HG02763 (cell line): ENCODE measurements around the gene NAGS.
"Not testable (repeated sequence)": the region's sequence is repeated elsewhere in the genome, so short reads cannot be mapped to it uniquely, and the experiment has no call there.

Experiments
- ATAC-seq: cut with Tn5 transposase; IDR thresholded peaks from one replicate; pipeline ENCODE4 v1.9.1; 2021; ENCODE audit warnings: mild to moderate bottlenecking, moderate library complexity; ENCODE audit not compliant: unreplicated experiment

NAGS gene

DNA sequence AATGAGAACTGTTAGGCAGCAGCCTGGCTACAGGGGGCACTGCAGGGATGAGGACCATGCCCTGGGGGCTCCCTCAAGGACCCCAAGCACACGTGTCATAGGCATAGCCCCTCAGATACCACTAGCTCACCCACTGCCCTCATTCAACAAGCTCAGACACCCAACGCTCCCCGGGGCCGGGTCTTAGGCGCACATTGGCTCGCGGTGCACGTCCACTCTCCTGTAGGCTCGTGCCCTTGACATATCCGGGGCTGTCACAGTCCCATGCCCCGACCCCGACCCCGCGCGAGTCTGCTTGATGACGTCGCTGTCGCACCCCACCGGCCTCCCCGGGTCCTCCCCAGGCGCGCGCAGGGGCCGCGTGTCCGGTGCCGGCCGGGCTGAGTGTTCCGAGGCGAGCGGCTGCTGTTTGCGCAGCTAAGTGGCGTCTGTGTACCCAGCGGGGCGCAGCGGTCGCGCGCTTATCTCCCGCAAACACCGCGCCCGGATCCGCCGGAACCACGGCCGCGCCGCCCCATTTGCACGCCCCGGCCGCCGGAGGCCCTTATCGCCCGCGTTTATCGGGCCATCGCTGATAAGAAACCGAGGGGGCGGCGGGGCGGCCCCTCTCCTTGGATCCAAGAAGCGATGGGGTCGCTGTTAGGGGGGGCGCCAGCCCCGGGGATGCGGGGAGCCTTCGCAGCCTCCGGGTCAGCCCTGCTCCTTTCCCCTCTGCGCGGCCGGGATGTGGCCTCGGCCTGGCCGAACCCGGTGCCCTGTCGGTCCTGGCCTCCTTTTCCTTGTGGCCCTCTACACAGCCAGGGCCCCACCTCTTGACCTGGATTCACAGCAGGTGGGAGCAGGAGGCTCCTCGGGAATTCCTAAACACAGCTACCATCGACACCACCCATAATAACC is 20.7 kb upstream of the NAGS start:
- no peak for ATAC-seq

DNA sequence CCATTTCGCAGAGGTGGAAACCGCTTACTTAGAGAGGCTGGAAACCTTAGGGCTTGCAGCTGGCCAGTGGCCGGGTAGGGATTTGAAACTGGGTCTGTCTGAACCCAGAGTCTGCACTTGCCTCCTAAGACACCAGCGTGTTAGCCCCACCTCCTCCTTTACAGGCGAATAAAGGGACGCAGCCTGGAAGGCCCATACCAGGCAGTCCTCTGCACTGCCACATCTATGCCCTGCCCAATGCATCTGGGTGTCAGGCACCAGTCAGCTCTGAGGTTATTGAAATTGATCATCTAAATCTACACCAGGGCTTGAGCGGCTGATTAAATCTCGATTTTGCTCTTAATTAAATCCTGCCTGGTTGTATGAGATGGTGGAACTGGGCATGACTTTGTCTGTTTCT is 19.9 kb upstream of the NAGS start:
- ATAC-seq: no peak

DNA sequence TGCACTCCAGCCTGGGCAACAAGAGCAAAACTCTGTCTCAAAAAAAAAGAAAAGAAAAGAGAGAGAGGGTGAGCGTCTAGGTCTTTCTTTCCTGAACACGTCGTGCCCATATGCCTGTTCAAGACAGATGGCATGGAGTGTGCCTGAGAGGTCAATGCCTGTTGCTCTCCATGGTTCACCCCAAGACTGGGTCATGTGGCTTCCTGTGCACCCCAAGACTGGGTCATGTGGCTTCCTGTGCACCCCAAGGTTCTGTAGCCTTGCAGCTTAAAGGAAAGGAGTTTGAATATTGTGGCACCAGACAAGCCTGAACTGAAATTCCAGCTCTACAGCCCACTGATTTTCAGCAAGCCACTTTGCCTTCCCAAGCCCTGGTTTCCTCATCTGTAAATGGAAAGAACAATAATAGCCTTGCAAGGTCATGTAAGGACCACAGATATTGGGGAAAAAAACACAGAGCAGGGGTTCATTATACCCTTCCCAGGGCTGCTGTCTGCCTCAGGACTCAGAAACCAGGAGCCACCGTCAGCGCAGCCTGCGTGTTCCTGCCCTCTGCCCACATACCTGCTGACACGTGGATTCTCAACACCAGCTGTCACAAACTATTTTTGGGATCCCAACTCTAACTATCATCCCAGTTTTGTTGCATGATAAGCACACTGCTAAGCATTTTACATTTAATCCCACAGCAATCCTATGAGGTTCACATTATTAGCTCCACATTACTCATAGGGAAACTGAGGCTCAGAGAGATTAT is 18.0 kb upstream of the NAGS start:
- ATAC-seq: no peak

DNA sequence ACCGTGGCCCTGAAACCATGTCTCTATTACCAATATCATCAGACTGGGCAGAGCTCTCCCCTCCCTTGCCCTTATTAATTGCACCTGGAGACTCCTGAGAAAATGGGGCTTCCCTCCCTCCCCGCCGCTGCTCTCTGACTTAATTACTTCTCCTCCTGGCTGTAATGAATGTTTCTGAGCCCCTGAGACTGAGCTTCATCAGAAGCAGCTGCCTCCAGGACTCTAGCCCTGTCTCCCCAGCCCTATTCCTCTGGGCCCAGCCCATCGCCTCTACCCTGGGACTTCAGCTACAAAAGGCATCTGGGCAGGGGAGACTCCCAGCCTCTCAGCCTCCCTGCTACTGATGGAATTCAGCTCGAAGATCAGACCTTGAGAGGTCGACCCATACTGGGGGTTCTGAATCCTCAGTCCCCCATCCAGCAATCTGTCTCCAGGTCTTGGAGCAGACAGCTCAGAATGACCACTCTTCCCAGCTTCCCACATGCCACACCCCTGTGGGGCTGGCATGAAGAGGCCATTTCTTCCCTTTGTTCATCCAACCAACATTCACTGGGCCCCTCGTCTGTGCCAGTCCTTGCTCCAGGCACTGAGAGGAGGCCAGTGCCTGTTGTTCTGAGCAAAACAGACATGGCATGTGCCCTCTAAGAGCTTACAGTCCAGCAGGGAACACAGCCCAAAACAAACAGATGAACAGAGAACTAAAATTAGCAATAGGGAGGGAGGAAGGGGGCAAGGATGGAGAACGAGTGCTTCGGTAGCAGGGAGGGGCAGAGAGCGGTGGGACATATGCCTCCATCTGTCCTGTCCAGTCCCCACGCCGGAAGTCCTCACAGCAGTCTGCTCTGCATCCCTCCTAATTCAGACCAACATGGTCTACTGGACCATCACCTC is 17.0 kb upstream of the NAGS start:
- ATAC-seq: no peak

DNA sequence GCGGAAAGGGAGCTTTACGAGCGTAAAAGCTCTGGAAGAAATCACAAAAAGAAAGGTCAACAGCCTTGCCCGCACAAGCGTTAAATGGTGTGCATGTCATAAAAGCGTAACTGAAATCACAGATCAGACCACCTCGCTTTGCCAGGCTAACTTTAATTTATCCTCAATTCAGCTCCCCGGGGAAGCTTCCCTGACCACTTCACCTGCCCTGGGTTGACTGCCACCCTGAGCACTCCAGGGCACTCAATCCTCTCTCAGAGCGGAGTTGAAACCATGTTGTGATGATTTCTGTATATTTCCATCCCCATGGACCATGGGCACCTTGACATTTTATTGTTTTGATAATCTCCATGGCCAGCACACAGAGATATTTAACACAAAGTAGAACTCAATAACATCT is 16.1 kb upstream of the NAGS start:
- no peak for ATAC-seq

DNA sequence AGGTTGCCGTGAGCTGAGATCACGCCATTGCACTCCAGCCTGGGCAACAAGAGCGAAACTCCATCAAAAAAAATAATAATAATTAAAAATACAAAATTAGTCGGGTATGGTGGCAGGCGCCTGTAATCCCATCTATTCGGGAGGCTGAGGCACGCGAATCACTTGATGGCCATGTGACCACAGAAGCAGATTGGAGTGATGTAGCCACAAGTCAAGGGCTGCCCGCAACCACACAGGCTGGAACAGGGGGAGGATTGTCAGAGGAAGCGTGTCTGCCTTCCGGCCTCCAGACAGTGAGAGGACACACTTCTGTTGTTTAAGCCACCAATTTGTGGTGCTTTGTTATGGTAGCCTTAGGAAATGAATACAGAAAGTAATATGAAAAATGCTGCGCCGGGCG is 11.8 kb upstream of the NAGS start:
- ATAC-seq: no peak

DNA sequence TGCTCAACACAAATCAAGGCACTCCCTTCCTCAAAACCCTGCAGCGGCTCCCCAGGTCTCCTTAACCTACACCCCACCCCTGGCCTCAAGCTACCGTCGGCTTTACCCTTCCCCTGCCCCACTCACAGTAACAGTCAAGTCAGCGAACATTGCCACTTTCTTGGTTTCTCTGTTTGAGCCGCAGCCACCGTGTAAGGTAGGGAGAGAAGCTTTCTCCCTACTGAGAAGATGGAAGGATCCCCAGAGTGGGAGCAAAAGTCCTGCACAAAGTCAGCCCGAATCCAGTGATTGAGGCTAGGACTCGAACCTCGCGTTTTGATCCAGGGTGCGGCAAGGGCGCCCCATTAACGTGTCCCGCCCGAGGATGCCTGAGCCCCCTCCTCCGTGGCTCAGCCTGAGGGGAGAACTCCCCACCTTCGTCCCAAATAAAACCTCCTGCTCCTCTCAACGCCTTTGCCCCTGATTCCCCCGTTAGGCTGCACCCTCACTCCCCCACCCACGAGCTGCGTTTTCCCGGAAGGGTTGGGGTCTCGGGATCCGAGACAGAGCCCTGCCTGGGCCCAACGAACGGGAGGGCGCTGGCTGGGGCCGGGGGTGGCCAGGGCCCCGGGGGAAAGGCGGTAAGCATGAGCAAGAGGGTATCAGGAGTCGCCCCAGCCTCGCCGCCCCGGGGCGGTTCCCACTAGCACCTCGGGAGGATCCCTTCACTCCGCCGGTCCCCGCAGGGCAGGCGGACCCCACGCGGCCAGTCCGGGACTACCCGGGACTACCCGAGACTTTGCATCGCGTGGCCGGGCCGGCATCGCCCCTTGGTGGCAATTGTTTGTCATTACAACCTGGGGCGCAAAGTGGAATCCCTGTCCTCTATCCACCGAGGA is 9.9 kb upstream of the NAGS start:
- no peak for ATAC-seq

DNA sequence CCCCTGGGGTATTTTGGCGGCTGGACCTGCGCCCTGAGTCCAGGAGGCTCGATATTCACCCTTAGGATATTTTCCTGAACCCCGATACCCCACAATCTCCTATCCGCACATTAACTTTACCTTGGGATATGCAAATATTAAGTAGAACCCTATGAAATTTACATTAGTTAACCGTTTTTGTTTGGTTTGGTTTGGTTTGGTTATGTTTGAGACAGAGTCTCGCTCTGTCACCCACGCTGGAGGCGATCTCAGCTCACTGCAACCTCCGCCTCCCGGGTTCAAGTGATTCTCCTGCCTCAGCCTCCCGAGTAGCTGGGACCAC is 9.3 kb upstream of the NAGS start:
- ATAC-seq: no peak

DNA sequence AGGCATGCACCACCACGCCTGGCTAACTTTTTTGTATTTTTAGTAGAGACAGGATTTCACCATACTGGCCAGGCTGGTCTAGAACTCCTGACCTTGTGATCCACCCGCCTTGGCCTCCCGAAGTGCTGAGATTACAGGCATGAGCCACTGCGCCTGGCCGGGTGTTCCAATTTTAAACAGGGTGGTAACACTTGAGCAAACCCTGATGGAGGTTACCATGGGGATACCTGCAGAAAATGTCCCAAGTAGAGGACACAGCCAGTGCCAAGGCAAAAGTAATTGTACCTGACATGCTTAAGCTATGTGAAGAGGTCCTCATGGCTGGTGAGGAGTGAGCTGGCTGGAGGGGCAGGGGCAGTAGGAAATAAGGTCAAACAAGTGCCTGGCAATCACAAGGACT is 7.2 kb upstream of the NAGS start:
- ATAC-seq: not testable (repeated sequence)

DNA sequence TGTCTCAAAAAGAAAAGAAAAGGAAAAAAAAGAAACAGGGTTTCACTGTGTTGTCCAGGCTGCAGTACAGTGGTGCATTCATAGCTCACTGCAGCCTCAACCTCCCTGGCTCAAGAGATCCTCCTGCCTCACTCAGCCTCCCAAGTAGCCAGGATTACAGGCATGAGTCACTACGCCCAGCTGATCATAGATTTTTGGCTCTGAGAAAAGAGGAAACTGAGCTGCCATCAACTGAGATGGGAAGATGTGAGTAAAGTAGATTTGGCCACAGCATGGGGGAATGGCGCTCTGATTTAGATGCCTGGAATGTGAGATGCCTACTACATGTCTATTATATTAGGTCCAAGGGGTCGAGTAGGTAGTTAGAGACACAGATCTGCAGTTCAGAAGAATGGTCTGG is 5.9 kb upstream of the NAGS start:
- ATAC-seq: no peak

DNA sequence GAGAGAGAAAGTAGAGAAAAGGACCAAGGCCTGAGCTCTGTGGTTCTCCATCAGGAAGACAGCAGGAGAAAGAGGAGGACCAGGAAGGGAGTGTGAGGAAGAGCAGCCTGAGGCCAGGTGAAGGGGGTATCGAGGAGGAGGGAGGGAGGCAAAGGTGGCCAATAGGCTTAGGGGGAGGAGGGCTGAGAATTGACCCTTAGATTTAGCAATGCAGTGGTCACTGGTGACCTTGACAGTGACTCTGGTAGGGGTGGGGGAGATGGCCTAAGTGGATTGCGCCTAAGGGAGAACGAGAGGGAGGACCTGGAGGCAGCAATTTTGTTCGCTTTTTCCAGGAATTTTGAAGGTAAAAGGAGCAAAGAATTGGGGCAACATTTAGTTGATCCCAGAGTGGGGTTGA is 5.4 kb upstream of the NAGS start:
- ATAC-seq: no peak

DNA sequence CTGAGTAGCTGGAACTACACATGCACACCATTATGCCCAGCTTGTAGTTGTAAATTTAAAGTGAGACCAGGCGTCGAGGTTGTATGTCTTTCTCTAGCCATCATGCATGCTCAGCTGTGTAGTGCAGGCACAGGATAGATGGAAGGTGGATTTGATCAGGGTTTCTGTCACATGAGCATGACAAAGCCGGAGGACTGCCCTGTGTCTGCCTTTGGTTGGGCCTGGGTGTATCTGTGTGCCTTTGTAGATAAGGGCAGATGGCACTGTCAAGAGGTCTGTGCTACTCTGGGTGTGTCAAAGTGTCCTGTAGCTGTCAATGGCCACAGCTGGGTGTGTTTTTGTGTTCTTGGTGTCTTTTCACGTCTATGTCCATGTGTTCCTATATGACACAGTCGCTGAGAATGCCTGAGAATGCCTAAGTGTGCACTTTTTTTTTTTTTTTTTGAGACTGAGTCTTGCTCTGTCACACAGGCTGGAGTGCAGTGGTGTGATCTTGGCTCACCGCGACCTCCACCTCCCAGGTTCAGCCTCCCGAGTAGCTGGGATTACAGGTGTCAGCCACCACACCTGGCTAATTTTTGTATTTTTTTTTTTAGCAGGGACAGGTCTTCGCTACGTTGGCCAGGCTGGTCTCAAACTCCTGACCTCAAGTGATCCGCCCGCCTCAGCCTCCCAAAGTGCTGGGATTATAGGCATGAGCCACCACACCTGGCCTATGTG is 4.1 kb upstream of the NAGS start:
- ATAC-seq: no peak

DNA sequence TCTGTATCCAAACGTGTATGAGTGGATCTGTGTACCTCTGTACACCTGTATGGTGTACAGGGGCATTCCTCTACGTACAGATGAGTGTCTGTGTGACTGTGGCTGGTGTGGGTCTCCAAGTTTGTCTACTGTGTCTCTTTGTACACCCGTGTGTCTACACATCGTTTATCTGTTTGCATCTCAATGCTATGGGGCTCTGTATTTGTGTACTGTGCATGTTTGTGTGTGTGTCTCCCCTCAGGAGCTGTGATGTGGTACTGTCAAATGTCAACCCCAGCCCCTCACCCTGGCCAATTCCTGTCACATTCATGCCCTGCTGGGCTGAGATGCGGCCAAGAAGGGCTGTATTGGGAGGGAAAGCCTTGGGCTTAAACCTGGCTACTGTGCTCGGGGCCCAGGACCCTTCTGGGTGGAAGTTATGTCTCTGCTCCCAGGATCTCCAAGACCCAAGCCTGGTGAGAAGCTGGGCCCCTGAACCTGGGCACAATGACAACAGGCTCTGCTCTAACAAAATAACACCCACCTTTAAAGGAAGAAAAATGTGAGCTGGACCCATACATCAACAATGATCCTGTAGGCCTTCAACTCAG is 3.5 kb upstream of the NAGS start:
- ATAC-seq: no peak

DNA sequence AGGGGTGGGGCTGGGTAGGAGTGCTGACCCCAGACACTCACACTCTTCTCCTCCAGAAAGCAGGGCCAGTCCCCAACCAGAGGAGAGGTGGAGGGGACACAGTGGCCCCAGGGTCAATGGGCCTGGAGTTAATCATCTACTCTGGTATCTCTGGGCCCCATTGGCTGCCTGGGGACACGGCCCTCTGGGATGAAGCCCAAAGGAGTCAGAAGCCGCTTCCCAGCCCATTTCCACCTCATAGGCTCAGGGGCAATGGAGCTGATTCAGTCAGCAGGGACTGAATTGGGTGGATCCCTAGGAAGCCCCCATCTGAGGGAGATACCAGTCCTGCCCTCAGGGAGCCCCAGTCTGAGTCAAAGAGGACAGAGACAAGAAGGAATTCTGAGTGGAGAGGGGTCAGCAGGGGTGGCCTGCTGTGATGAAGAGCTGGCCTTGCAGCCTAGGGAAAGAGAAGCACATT is 2.9 kb upstream of the NAGS start:
- ATAC-seq: no peak

DNA sequence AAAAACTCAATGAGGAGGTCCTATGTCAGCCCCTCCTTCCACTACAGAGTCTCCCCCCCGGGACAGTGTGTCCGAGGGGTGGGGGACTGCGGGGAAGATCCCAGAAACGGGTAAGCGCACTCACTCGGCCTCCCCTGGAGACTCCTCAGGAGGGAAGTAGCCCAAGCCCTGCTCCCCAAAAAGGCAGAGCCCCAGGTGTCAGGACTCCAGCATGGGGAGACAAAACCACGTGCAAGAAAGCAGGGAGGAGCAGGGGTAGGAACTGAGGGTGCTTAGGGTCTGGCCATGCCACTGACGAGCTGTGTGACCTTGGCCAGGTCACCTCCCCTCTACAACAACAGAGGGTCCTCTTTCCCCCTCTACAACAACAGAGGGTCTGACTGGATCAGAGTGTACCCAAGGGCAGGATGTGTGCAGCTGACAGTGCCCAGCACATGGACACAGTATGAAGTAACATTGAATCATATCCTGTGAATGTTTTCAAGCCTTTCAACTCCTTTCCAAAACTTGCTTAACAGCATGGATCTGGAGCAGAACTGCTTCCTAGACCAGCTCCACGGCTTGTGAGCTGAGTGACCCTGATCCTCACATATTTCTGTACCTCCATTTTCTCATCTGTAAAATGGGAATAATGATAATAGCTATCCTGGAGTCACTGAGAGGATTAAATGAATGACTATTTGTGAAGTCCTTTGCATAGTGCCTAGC is 2.1 kb upstream of the NAGS start:
- ATAC-seq: no peak

DNA sequence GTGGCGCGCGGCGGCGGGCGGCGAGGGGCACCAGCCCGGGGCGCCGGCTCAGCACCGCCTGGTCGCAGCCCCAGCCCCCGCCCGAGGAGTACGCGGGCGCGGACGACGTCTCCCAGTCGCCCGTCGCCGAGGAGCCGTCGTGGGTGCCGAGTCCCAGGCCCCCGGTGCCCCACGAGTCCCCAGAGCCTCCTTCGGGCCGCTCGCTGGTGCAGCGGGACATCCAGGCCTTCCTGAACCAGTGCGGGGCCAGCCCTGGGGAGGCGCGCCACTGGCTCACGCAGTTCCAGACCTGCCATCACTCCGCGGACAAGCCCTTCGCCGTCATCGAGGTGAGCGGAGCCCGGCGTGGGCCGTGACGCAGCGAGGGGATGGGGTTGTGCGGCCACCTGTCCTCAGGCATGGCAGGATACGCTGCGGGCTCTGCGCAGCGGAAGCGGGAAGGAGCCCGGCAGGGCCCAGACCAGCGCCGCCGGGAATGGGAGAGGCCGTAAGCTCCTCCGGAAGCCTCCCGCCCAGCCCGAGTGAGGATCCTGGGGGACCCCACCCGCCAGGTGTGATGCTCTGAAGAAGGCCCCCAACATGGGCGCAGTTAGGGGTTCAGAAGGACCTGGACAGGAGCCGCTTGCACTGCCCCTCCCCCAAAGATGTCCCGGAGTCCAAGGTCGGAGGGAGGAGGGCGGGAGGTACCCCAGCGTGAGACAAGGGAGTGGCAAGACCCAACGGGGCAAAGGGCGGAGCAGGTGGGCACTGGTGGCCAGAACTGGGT is 522 bp downstream of the NAGS start:
- no peak for ATAC-seq

DNA sequence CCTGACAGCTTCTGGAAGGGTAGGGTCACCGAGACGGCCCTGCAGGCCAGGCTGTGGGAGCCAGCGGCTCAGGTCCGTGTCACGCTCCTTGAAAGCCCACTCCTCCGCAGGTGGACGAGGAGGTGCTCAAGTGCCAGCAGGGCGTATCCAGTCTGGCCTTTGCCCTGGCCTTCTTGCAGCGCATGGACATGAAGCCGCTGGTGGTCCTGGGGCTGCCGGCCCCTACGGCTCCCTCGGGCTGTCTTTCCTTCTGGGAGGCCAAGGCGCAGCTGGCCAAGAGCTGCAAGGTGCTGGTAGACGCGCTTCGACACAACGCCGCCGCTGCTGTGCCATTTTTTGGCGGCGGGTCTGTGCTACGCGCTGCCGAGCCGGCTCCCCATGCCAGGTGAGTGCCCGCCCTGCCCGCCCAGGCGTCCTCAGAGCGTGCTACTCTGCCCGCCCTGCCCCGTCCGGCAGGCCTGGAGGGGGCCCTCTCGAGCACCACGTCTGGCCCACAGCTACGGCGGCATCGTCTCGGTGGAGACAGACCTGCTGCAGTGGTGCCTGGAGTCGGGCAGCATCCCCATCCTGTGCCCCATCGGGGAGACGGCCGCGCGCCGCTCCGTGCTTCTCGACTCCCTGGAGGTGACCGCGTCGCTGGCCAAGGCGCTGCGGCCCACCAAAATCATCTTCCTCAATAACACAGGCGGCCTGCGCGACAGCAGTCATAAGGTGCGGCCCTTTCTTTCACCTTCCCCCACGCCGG is 1.3 kb downstream of the NAGS start:
- ATAC-seq: no peak
